ENCODE data around the gene MGAT5. TPM values are rescaled to one million over a fixed set of nuclear protein-coding genes. Genes with fewer than 3 reads are reported as not detected.

MGAT5 gene
- total RNA-seq, 2 experiments from 2014 or later, result 48.2 to 56.7 TPM

- Mint-ChIP-seq H3K9me3 (no peaks in the 10 kb centered on the region), H3K4me1 (no peaks in the 10 kb centered on the region), H3K27me3 (no peaks in the 10 kb centered on the region), H3K27ac (no peak overlapping the region), H3K36me3 (ENCODE audit: low read depth) (peaks cover 15% of the 10 kb centered on the region), H3K4me3 (no peak overlapping the region)
- DNase-seq, result no peak
- ChIA-PET CTCF (interaction anchor here (1.0 kb wide), 1 partner anchor 261 kb away, joined by 3 read pairs; no protein-coding TSS in a partner anchor), POLR2A (no interaction called here)
These were observed 125.4 kb downstream of the MGAT5 start for GRCh38 chr2:134379293-134379692.

- Mint-ChIP-seq H3K4me1 (no peaks in the 10 kb centered on the region), H3K27ac (no peak overlapping the region), H3K9me3 (no peaks in the 10 kb centered on the region), H3K4me3 (no peak overlapping the region), H3K36me3 (ENCODE audit: low read depth) (peaks cover 15% of the 10 kb centered on the region), H3K27me3 (no peaks in the 10 kb centered on the region)
- ChIA-PET POLR2A (no interaction called here), CTCF (interaction anchor here (1.0 kb wide), 1 partner anchor 261 kb away, joined by 3 read pairs; no protein-coding TSS in a partner anchor)
- DNase-seq, result no peak
These were observed 125.8 kb downstream of the MGAT5 start for GRCh38 chr2:134379722-134380121.

- POLR2A ChIA-PET, result no interaction called here
- H3K27ac Mint-ChIP-seq, result no peak overlapping the region
- no peaks in the 10 kb centered on the region for H3K4me1 Mint-ChIP-seq
- no peaks in the 10 kb centered on the region for H3K9me3 Mint-ChIP-seq
- CTCF ChIA-PET, result no interaction called here
- no peak for DNase-seq
- no peak overlapping the region for H3K4me3 Mint-ChIP-seq
- no peaks in the 10 kb centered on the region for H3K27me3 Mint-ChIP-seq
- peaks cover 15% of the 10 kb centered on the region for H3K36me3 Mint-ChIP-seq (ENCODE audit: low read depth)
These were observed 127.3 kb downstream of the MGAT5 start for GRCh38 chr2:134381141-134381540.

- Mint-ChIP-seq H3K4me3 (no peak overlapping the region), H3K27me3 (no peaks in the 10 kb centered on the region), H3K4me1 (no peaks in the 10 kb centered on the region), H3K9me3 (no peaks in the 10 kb centered on the region), H3K36me3 (ENCODE audit: low read depth) (peaks cover 13% of the 10 kb centered on the region), H3K27ac (no peak overlapping the region)
- DNase-seq, result no peak
- CTCF ChIA-PET, result no interaction called here
- POLR2A ChIA-PET, result no interaction called here
These were observed 130.3 kb downstream of the MGAT5 start for GRCh38 chr2:134384131-134384530.

GRCh38 chr2:134385195-134385594, 131.3 kb downstream of the MGAT5 start:
- Mint-ChIP-seq H3K4me1 (no peaks in the 10 kb centered on the region), H3K4me3 (no peak overlapping the region), H3K36me3 (ENCODE audit: low read depth) (peaks cover 12% of the 10 kb centered on the region), H3K27me3 (no peaks in the 10 kb centered on the region), H3K27ac (no peak overlapping the region), H3K9me3 (no peaks in the 10 kb centered on the region)
- no peak for DNase-seq
- CTCF ChIA-PET, result no interaction called here
- POLR2A ChIA-PET, result no interaction called here

- H3K4me1 Mint-ChIP-seq, result peaks cover 7% of the 10 kb centered on the region
- no peak overlapping the region for H3K27ac Mint-ChIP-seq
- H3K27me3 Mint-ChIP-seq, result no peaks in the 10 kb centered on the region
- no peaks in the 10 kb centered on the region for H3K9me3 Mint-ChIP-seq
- ChIA-PET POLR2A (no interaction called here), CTCF (interaction anchor here (1.4 kb wide), 1 partner anchor 25 kb away, joined by 3 read pairs; no protein-coding TSS in a partner anchor)
- no peak for DNase-seq
- H3K4me3 Mint-ChIP-seq, result no peak overlapping the region
- H3K36me3 Mint-ChIP-seq (ENCODE audit: low read depth), result peaks cover 17% of the 10 kb centered on the region
These were observed 132.4 kb downstream of the MGAT5 start for GRCh38 chr2:134386310-134386709.

- no peaks in the 10 kb centered on the region for H3K27me3 Mint-ChIP-seq
- peaks cover 19% of the 10 kb centered on the region for H3K4me1 Mint-ChIP-seq
- POLR2A ChIA-PET, result no interaction called here
- CTCF ChIA-PET, result interaction anchor here (1.9 kb wide), 1 partner anchor 12 kb away, joined by 4 read pairs; no protein-coding TSS in a partner anchor
- H3K4me3 Mint-ChIP-seq, result no peak overlapping the region
- H3K36me3 Mint-ChIP-seq (ENCODE audit: low read depth), result peaks cover 17% of the 10 kb centered on the region
- no peaks in the 10 kb centered on the region for H3K9me3 Mint-ChIP-seq
- no peak for DNase-seq
- no peak overlapping the region for H3K27ac Mint-ChIP-seq
These were observed 135.5 kb downstream of the MGAT5 start for GRCh38 chr2:134389381-134389780.

GRCh38 chr2:134391751-134392160, 137.9 kb downstream of the MGAT5 start:
- no peaks in the 10 kb centered on the region for H3K9me3 Mint-ChIP-seq
- peaks cover 19% of the 10 kb centered on the region for H3K4me1 Mint-ChIP-seq
- H3K4me3 Mint-ChIP-seq, result no peak overlapping the region
- ChIA-PET CTCF (no interaction called here), POLR2A (no interaction called here)
- DNase-seq, result no peak
- H3K27me3 Mint-ChIP-seq, result no peaks in the 10 kb centered on the region
- H3K27ac Mint-ChIP-seq, result no peak overlapping the region
- peaks cover 15% of the 10 kb centered on the region for H3K36me3 Mint-ChIP-seq (ENCODE audit: low read depth)

- H3K9me3 Mint-ChIP-seq, result no peaks in the 10 kb centered on the region
- peaks cover 14% of the 10 kb centered on the region for H3K36me3 Mint-ChIP-seq (ENCODE audit: low read depth)
- CTCF ChIA-PET, result no interaction called here
- H3K27me3 Mint-ChIP-seq, result no peaks in the 10 kb centered on the region
- H3K4me3 Mint-ChIP-seq, result no peak overlapping the region
- no peak overlapping the region for H3K27ac Mint-ChIP-seq
- no peak for DNase-seq
- H3K4me1 Mint-ChIP-seq, result peaks cover 19% of the 10 kb centered on the region
- POLR2A ChIA-PET, result no interaction called here
These were observed 138.7 kb downstream of the MGAT5 start for GRCh38 chr2:134392442-134393074.

GRCh38 chr2:134393075-134393461, 139.2 kb downstream of the MGAT5 start:
- no peak for DNase-seq
- H3K4me3 Mint-ChIP-seq, result no peak overlapping the region
- H3K9me3 Mint-ChIP-seq, result no peaks in the 10 kb centered on the region
- CTCF ChIA-PET, result interaction anchor here (0.8 kb wide), 1 partner anchor 56 kb away, joined by 4 read pairs; no protein-coding TSS in a partner anchor
- H3K27ac Mint-ChIP-seq, result no peak overlapping the region
- POLR2A ChIA-PET, result no interaction called here
- H3K4me1 Mint-ChIP-seq, result peaks cover 19% of the 10 kb centered on the region
- H3K27me3 Mint-ChIP-seq, result no peaks in the 10 kb centered on the region
- H3K36me3 Mint-ChIP-seq (ENCODE audit: low read depth), result peaks cover 13% of the 10 kb centered on the region

GRCh38 chr2:134395779-134396178, 141.9 kb downstream of the MGAT5 start:
- ChIA-PET POLR2A (no interaction called here), CTCF (interaction anchor here (1.4 kb wide), 1 partner anchor 17 kb away, joined by 4 read pairs; no protein-coding TSS in a partner anchor)
- no peaks in the 10 kb centered on the region for H3K27me3 Mint-ChIP-seq
- no peaks in the 10 kb centered on the region for H3K9me3 Mint-ChIP-seq
- no peak overlapping the region for H3K4me3 Mint-ChIP-seq
- DNase-seq, result no peak
- H3K4me1 Mint-ChIP-seq, result peaks cover 18% of the 10 kb centered on the region
- no peak overlapping the region for H3K27ac Mint-ChIP-seq
- peaks cover 6% of the 10 kb centered on the region for H3K36me3 Mint-ChIP-seq (ENCODE audit: low read depth)

GRCh38 chr2:134396493-134396892, 142.6 kb downstream of the MGAT5 start:
- H3K9me3 Mint-ChIP-seq, result no peaks in the 10 kb centered on the region
- CTCF ChIA-PET, result no interaction called here
- peaks cover 11% of the 10 kb centered on the region for H3K4me1 Mint-ChIP-seq
- no peak overlapping the region for H3K27ac Mint-ChIP-seq
- H3K4me3 Mint-ChIP-seq, result no peak overlapping the region
- POLR2A ChIA-PET, result no interaction called here
- peaks cover 2% of the 10 kb centered on the region for H3K36me3 Mint-ChIP-seq (ENCODE audit: low read depth)
- H3K27me3 Mint-ChIP-seq, result no peaks in the 10 kb centered on the region
- DNase-seq, result no peak

GRCh38 chr2:134397146-134397896, 143.4 kb downstream of the MGAT5 start:
- Mint-ChIP-seq H3K27me3 (no peaks in the 10 kb centered on the region), H3K9me3 (no peaks in the 10 kb centered on the region), H3K36me3 (ENCODE audit: low read depth) (peaks cover 2% of the 10 kb centered on the region), H3K4me3 (no peak overlapping the region), H3K27ac (no peak overlapping the region), H3K4me1 (peaks cover 2% of the 10 kb centered on the region)
- DNase-seq, result no peak
- POLR2A ChIA-PET, result no interaction called here
- CTCF ChIA-PET, result interaction anchor here (0.5 to 2.4 kb wide), 3 partner anchors 14 to 1465 kb away, joined by 3 to 10 read pairs (median 3); no protein-coding TSS in a partner anchor
